ENCODE measurements around the gene EXPH5.
A peak's percentile ranks its signal among the peaks of the same experiment; 100 is the strongest.

EXPH5 gene

DNA sequence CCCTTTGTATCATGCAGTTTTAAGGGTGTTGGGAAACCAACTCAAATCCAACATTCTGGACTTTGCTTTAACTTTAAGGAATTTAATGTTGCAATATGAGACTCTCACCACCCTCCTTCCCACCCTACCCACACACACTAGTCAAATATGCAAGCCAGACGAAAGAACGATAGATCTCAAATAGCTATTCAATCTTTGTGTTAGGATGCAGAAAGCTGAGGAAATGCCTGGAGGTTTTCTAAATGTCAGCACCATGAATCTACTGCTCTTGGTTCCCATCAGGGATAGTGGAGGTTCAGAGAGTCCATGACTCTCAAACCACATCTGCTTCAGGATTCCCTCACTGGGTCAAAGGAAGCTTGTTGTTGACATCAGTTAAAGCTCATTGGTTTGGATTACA is 33.7 kb downstream of the EXPH5 start:
- peak; percentile 65 for DNase-seq (ENCODE audit: low read depth)
- no peak for TF ChIP-seq CTCF (IDR thresholded peaks at IDR 0.05; ENCODE audit: control insufficient read depth, insufficient read depth, low read depth, low read length, missing control alignments)

DNA sequence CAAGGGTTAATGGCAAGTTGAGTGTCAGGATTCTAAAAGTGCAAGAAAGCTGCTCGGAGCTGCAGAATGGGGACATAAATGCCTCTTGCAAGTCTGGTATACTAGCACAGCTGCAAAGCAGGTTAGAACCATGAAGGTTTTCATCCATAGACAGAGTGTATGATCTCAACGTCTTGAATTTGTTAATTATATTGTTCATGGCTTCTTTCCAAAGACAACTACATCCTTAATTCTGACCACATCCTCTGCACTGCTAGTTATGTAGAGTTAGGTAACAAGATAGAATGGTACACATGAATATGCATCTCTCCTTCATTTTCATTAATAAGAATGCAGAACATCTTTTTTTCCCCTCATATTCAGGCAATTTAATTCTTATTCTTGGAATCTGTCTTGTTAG is 34.2 kb downstream of the EXPH5 start:
- TF ChIP-seq CTCF (IDR thresholded peaks at IDR 0.05; ENCODE audit: control insufficient read depth, insufficient read depth, low read depth, low read length, missing control alignments) = no peak

More for the DNA sequence above, 33.7 kb downstream of the EXPH5 start:
- no peak overlapping the region for H3K4me3 ChIP-seq (ENCODE audit: control insufficient read depth, low read depth, low read length)

GRCh38 chr11:108558222-108558621 is 35.3 kb downstream of the EXPH5 start:
- DNase-seq (ENCODE audit: low read depth) = no peak
- no peak overlapping the region for H3K4me3 ChIP-seq (ENCODE audit: control insufficient read depth, low read depth, low read length)
- TF ChIP-seq CTCF (IDR thresholded peaks at IDR 0.05; ENCODE audit: control insufficient read depth, insufficient read depth, low read depth, low read length, missing control alignments) = no peak

More for the DNA sequence above, 34.2 kb downstream of the EXPH5 start:
- DNase-seq (ENCODE audit: low read depth) = peak; percentile 55
- H3K4me3 ChIP-seq (ENCODE audit: control insufficient read depth, low read depth, low read length) = no peak overlapping the region

DNA sequence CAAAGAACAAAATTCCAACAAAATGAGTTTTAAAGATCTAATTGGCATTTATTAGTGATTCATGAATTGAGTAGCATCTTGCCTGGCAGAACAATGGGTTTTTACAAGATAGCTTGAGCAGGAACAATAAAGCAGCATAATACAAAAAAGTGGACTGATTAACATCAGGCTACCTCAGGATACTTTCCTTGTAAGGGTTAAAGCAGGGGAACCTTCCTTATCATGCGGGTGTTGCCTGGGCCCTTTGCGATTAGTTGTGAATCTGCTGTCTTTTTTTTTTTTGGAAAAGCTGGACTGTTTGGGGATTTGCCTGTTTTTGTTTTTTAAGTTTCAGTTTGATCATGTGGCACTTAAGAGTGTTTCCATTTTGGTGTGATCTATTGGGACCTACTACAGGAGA is 37.5 kb downstream of the EXPH5 start:
- DNase-seq (ENCODE audit: low read depth) = no peak
- TF ChIP-seq CTCF (IDR thresholded peaks at IDR 0.05; ENCODE audit: control insufficient read depth, insufficient read depth, low read depth, low read length, missing control alignments) = no peak
- no peak overlapping the region for H3K4me3 ChIP-seq (ENCODE audit: control insufficient read depth, low read depth, low read length)

GRCh38 chr11:108551651-108552462 is 41.7 kb downstream of the EXPH5 start:
- TF ChIP-seq CTCF (IDR thresholded peaks at IDR 0.05; ENCODE audit: control insufficient read depth, insufficient read depth, low read depth, low read length, missing control alignments) = no peak
- H3K4me3 ChIP-seq (ENCODE audit: control insufficient read depth, low read depth, low read length) = no peak overlapping the region
- DNase-seq (ENCODE audit: low read depth) = no peak

DNA sequence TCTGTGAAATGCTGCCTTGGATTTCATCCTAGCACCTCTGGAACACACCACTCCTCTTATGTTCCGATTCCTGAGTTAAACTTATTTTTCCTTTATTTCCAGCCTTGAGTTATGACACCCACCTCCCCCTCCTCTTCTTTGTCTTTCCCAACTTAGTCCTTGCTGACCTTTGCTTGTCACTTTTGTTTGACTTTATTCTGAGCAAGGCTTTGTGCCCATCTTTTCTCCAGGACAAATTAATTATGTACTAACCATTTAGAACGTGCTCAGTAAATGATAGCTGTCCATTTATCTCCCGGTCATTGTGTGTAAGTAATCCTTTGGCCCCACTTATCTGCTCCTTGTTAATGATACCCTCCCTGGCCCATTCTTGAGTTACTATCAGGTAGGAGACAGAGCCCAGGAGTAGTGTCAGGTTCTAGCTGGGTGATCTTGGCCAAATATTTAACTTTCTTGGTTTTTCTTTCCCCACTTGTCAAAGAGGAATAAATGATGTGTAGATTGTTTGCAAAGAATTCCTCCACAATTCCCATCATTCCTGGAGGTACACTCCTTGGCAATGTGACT is 44.2 kb downstream of the EXPH5 start:
- H3K4me3 ChIP-seq (ENCODE audit: control insufficient read depth, low read depth, low read length) = no peak overlapping the region
- DNase-seq (ENCODE audit: low read depth) = no peak
- no peak for TF ChIP-seq CTCF (IDR thresholded peaks at IDR 0.05; ENCODE audit: control insufficient read depth, insufficient read depth, low read depth, low read length, missing control alignments)
